Sigmoid colon (tissue), 7 donors: ENCODE data around the gene S100A16. TPM values are rescaled to one million over a fixed set of nuclear protein-coding genes. Genes with fewer than 3 reads are reported as not detected.

Source experiments
- DNase-seq: peaks from one replicate; pipeline ENCODE4 v3.0.0-alpha.2; 2019
- H3K27ac ChIP-seq, 4 donors: fragments of 200-600 bp; sonication (generic); one replicate each; pipeline ENCODE4 v1.5.1; 2016 to 2019; ENCODE audit warnings: mild to moderate bottlenecking in 1 of 4
- H3K27me3 ChIP-seq, 3 donors: fragments of 200-600 bp; sonication (generic); one replicate each; pipeline ENCODE4 v1.5.1; 2019; ENCODE audit warnings: mild to moderate bottlenecking in 1 of 3
- H3K36me3 ChIP-seq, 4 donors: fragments of 200-600 bp; sonication (generic); one replicate each; pipeline ENCODE4 v1.5.1; 2016 to 2019
- H3K4me1 ChIP-seq, 4 donors: fragments of 200-600 bp; sonication (generic); one replicate each; pipeline ENCODE4 v1.5.1; 2017 to 2019
- H3K4me3 ChIP-seq, 4 donors: fragments of 200-600 bp; sonication (generic); one replicate each; pipeline ENCODE4 v1.5.1; 2017 to 2019; ENCODE audit warnings: mild to moderate bottlenecking in 2 of 4, moderate library complexity in 1 of 4
- H3K9me3 ChIP-seq, 4 donors: fragments of 200-600 bp in 3 of 4; sonication (generic) in 3 of 4; one replicate each; pipeline versions ENCODE4 v1.5.1 to v1.6.1; 2013 to 2019
- EP300 ChIP-seq, 4 donors: sonication (generic); formaldehyde crosslinking; IDR thresholded peaks; one replicate each; pipeline ENCODE4 v1.6.1; 2017; ENCODE audit warnings: antibody characterized with exemption in 4 of 4
- POLR2A ChIP-seq, 2 donors: fragments of 450-650 bp; IDR thresholded peaks; one replicate each; pipeline ENCODE4 v1.6.1; 2016; ENCODE audit warnings: antibody characterized with exemption in 2 of 2, mild to moderate bottlenecking in 2 of 2, moderate library complexity in 2 of 2
- POLR2AphosphoS5 ChIP-seq, 4 donors: sonication (generic); formaldehyde crosslinking; IDR thresholded peaks; one replicate each; pipeline ENCODE4 v1.6.1; 2017; ENCODE audit warnings: antibody characterized with exemption in 4 of 4
- whole genome bisulfite sequencing, 2 donors: extraction: QIAGEN DNeasy Blood & Tissue Kit; methylation state at CpG; one replicate each; pipeline ENCODE4 v1.1.7; 2013; 5-methylcytosine and 5-hydroxymethylcytosine counted together
- intact Hi-C: fragments of 100-400 bp; cut with DNase I; formaldehyde crosslinking; loops from one replicate; pipeline ENCODE4 v1.15.1; 2023
- polyA plus RNA-seq, 3 donors: library from polyadenylated mRNA; stranded (reverse); fragments of 200-250 nt; gene quantifications; one replicate each; pipeline ENCODE4 v1.2.3, GENCODE V29; 2013
- total RNA-seq, 4 donors: library from RNA; depleted of rRNA; stranded (reverse); fragments of >200 nt; gene quantifications; one replicate each; pipeline ENCODE4 v1.1.0, GENCODE V29; 2016
- TF ChIP-seq, protein P1 (sequence below), 4 experiments: fragments of 450-650 bp in 3 of 4; fragments of 200-600 bp in 1 of 4; IDR thresholded peaks; one replicate each; pipeline ENCODE4 v1.5.1; 2016 to 2019; ENCODE audit warnings: antibody characterized with exemption in 4 of 4, mild to moderate bottlenecking in 3 of 4, moderate library complexity in 2 of 4
- donor health status: healthy with polysubstance abuse.
- donor health status: Bipolar disorder and iron deficiency.
- donor health status: healthy.

Gene S100A16
- total and polyA plus RNA-seq, 7 donors = 35.6 to 492 (median 49.9) TPM

DNA sequence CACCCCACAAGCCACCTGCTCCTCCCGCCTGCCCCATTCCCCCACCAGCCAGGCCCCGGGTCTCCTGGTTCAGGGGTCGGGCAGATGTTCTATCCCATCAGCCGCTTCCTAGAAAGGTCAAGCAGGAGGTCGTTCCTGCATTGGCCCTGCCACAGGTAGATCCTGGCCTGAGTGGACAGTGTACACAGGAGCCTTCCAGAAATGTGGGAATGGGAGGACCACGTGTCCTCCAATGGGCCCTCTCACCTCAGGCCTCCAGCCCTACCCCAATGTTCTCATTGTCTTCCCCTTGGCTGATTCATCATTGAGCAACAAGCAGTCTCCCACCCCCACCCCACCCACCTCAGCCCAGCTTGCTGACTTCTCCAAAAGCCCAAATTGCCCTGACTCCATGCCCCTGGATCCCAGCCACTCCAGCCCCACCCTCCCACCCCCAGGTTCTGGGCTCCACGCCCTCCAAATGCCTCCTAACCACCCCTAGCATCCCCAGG is 2.1 kb downstream of the S100A16 start:
- H3K27me3 ChIP-seq = no peaks in the 10 kb centered on the region
- H3K4me1 ChIP-seq = peaks cover 0 to 49% (median 42%) of the 10 kb centered on the region in 4 donors
- H3K27ac ChIP-seq = peak overlapping the region; percentile 78 to 90 (median 84)
- WGBS, 2 donors = 60 to 86% methylated on average over 7 of the region's 7 CpGs
- H3K4me3 ChIP-seq = peak overlapping the region in 1 of 4 donors; percentile 68
- intact Hi-C loops = loop anchor here (5.0 kb wide), 1 partner anchor 79 kb away; no protein-coding TSS in a partner anchor
- DNase-seq = no peak
- H3K9me3 ChIP-seq = no peaks in the 10 kb centered on the region
- H3K36me3 ChIP-seq = peaks cover 0 to 22% (median 13%) of the 10 kb centered on the region in 4 donors
- TF ChIP-seq EP300 (IDR thresholded peaks at IDR 0.05) (no peak), POLR2A (IDR thresholded peaks at IDR 0.05) (no peak), POLR2AphosphoS5 (IDR thresholded peaks at IDR 0.05) (no peak)
- TF ChIP-seq, protein P1, sequence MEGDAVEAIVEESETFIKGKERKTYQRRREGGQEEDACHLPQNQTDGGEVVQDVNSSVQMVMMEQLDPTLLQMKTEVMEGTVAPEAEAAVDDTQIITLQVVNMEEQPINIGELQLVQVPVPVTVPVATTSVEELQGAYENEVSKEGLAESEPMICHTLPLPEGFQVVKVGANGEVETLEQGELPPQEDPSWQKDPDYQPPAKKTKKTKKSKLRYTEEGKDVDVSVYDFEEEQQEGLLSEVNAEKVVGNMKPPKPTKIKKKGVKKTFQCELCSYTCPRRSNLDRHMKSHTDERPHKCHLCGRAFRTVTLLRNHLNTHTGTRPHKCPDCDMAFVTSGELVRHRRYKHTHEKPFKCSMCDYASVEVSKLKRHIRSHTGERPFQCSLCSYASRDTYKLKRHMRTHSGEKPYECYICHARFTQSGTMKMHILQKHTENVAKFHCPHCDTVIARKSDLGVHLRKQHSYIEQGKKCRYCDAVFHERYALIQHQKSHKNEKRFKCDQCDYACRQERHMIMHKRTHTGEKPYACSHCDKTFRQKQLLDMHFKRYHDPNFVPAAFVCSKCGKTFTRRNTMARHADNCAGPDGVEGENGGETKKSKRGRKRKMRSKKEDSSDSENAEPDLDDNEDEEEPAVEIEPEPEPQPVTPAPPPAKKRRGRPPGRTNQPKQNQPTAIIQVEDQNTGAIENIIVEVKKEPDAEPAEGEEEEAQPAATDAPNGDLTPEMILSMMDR (IDR thresholded peaks at IDR 0.05) = no peak

DNA sequence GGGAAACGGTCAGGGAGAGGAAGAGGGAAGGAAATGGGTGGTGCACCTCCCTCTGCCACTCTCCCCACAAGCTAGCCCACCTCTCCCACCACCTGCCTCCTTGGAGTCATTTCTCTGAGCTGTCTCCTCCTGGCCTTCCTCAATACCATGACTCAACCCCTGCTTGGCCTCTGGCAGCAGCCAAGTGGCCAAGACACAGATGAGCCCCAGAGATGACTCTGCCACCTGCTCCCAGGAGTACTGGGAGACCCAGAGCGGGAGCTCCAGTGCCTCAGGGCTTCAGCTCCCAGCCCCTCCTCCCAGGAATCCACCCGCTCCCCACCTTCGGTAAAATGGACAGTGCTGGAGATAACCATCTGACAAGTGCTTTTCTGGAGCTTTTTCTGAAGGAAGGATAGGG is 2.6 kb downstream of the S100A16 start:
- 49 to 60% methylated on average over 4 of the region's 4 CpGs for WGBS, 2 donors
- Histone ChIP-seq H3K27me3 (no peaks in the 10 kb centered on the region), H3K9me3 (no peaks in the 10 kb centered on the region), H3K27ac (peak overlapping the region; percentile 78 to 90 (median 84)), H3K36me3 (peaks cover 0 to 27% (median 13%) of the 10 kb centered on the region in 4 donors), H3K4me1 (peaks cover 0 to 49% (median 42%) of the 10 kb centered on the region in 4 donors), H3K4me3 (no peak overlapping the region)
- DNase-seq = no peak
- no peak for TF ChIP-seq EP300 (IDR thresholded peaks at IDR 0.05)
- TF ChIP-seq, protein P1 (IDR thresholded peaks at IDR 0.05) = no peak
- intact Hi-C loops = loop anchor here (5.0 kb wide), 1 partner anchor 78 kb away; no protein-coding TSS in a partner anchor

DNA sequence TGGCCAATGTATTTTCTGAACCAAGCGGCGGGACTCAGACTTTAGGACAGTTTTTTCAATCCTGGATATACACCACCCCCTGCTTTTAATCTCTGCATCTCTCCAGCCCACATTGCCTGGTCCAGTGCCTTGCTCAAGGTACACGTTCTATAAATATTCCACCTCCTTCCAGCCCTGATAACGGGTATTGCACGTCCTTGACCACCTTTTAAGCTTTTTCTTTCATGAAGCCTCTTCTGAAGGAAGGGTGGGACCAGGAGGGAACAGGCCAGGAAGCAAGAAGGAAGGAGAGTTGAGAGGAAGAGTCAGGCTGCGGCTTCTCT is 3.4 kb downstream of the S100A16 start:
- no peak for DNase-seq
- H3K27ac ChIP-seq = peak overlapping the region; percentile 78 to 90 (median 84)
- H3K4me1 ChIP-seq = peaks cover 0 to 49% (median 42%) of the 10 kb centered on the region in 4 donors
- peaks cover 0 to 27% (median 13%) of the 10 kb centered on the region in 4 donors for H3K36me3 ChIP-seq
- WGBS, 2 donors = 68 to 71% methylated on average over 6 of the region's 6 CpGs
- no peaks in the 10 kb centered on the region for H3K9me3 ChIP-seq
- no peaks in the 10 kb centered on the region for H3K27me3 ChIP-seq
- intact Hi-C loops = no loop called here
- H3K4me3 ChIP-seq = peak overlapping the region in 1 of 4 donors; percentile 26
- TF ChIP-seq POLR2AphosphoS5 (IDR thresholded peaks at IDR 0.05) (no peak), EP300 (IDR thresholded peaks at IDR 0.05) (no peak), POLR2A (IDR thresholded peaks at IDR 0.05) (no peak)
- TF ChIP-seq, protein P1 (IDR thresholded peaks at IDR 0.05) = no peak

DNA sequence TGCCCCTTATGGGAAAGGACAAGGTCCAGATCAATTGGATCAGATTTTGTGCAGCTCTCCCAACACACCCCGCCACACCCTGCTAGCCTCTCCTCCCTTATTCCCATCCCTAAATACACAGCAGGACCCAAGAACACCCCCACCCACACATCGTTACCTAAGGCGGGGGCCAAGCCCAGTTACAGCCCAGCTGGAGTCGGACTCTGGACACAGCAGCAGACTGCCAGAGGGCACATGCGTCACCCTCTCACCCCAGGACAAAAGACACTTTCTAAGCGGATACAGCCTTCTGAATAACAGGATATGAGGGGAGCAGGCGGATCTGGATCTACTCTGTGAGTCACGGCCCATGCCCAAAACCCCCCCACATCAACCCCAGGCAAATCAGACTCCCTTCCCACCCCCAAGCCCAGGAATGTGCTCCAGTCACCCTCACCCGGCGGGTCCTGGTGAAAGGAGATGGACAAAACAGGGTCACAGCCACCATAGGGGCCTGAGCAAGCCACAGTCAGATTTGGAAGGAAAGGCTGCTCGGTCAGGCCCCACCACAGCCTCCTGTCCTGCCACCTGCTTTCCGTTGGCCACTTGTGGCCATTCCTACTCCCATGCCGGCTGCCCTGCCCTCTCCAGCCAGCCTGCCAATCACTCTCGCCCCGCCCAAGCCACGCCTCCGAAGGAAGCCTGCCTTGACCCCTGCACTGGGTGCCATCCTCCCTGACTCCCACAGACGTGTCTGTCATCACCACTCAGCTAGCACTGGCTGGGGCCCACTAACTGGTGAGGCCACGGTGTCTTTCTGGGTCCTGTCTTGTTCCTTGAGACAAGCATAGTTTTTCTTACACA is 4.0 kb downstream of the S100A16 start:
- Histone ChIP-seq H3K4me1 (peaks cover 0 to 49% (median 42%) of the 10 kb centered on the region in 4 donors), H3K27me3 (no peaks in the 10 kb centered on the region), H3K36me3 (peaks cover 0 to 27% (median 13%) of the 10 kb centered on the region in 4 donors), H3K27ac (peak overlapping the region; percentile 78 to 90 (median 84)), H3K9me3 (no peaks in the 10 kb centered on the region), H3K4me3 (peak overlapping the region; percentile 1 to 39 (median 25))
- 15 to 56% methylated on average over 19 of the region's 19 CpGs for WGBS, 2 donors
- peak; percentile 84 for DNase-seq
- TF ChIP-seq, protein P1 (IDR thresholded peaks at IDR 0.05) = no peak
- TF ChIP-seq POLR2AphosphoS5 (IDR thresholded peaks at IDR 0.05) (peak; percentile 74 to 84 (median 80)), POLR2A (IDR thresholded peaks at IDR 0.05) (peak; percentile 8 to 17), EP300 (IDR thresholded peaks at IDR 0.05) (no peak)
- intact Hi-C loops = no loop called here
